ENCODE results near the gene CS.
A peak's percentile ranks its signal among the peaks of the same experiment; 100 is the strongest.

The CS gene

GRCh38 chr12:56243731-56244181 is 56.4 kb downstream of the CS start:
- DNase-seq = no peak

GRCh38 chr12:56242986-56243385 is 57.1 kb downstream of the CS start:
- no peak for DNase-seq

GRCh38 chr12:56241424-56242303 is 58.5 kb downstream of the CS start:
- no peak for DNase-seq

DNA sequence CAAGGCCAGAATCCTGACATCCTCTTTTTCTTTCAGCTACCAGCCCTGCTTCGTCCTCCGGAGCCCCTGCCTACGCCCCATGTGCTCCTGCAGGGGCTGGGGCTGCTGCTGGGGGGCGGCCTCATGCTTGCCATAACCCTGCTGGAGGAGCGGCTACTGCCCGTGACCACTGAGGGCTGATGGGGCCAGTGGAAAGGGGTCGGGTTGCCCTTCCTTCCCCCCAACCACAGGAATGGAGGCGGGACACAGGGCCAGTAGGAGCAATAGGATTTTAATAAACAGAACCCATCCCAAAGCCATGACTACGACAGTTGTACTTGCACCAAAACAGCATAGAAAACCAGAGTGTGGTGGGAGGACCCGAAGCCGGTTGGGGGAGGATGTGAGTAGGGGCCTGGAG is 62.6 kb downstream of the CS start:
- no peak for DNase-seq

DNA sequence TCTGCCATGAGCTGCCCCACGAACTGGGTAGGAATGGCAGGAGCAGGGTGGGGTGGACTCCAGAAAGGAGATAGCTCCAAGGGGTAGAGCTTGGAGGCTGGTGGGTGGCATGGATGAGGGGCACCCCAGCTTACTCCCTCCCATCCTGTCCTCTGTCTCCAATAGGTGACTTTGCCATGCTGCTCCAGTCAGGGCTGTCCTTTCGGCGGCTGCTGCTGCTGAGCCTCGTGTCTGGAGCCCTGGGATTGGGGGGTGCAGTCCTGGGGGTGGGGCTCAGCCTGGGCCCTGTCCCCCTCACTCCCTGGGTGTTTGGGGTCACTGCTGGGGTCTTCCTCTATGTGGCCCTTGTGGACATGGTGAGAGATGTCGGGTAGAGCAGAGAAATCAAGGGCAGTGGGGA is 63.1 kb downstream of the CS start:
- no peak for DNase-seq

DNA sequence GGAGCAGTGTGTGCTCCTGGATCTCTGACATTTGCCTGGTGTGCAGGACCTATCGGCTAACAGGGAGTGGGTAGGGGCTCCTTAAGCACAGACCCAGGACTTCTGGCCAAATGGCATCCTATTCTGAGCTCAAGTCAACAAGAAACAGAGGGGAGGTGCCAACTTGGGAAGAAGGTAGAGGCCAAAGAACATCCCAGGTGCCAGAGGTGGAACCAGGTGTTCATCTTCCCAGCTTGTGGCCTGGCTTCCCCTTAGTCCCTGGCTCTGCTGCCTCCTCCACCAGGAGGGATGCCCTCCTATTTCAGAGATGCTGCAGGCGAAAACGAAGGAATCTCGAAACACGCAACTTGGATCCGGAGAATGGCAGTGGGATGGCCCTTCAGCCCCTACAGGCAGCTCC is 64.0 kb downstream of the CS start:
- no peak for DNase-seq

DNA sequence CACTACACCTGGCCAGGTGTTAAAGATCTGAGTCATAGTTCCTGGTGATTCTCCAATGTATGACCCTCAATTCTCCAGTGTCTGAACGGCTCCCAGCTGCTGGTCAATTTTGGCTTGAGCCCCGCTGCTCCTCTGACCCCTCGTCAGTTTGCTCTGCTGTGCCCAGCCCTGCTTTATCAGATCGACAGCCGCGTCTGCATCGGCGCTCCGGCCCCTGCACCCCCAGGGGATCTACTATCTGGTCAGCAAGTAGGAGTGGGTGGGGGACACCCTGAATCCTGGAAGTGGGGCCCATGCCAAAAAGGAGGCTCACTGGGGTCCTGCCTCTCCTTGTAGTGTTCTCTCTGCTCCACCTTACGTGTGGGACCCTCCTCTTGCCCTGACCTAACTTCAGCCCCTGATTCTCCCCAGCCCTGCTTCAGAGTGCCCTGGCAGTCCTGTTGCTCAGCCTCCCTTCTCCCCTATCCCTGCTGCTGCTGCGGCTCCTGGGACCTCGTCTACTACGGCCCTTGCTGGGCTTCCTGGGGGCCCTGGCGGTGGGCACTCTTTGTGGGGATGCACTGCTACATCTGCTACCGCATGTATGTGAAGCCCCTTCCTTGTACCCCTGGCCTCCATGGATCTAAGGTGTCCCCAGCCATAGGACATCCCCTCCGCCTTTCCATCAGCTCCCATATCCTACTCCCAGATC is 65.2 kb downstream of the CS start:
- no peak for DNase-seq

DNA sequence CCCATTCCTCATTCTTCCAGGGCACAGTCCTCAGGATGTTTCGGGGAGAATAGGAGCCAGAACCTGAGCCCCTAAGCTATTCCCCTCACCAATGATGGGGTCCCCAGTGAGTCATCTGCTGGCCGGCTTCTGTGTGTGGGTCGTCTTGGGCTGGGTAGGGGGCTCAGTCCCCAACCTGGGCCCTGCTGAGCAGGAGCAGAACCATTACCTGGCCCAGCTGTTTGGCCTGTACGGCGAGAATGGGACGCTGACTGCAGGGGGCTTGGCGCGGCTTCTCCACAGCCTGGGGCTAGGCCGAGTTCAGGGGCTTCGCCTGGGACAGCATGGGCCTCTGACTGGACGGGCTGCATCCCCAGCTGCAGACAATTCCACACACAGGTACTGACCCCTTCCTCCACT is 68.9 kb downstream of the CS start:
- DNase-seq = no peak

GRCh38 chr12:56230432-56231183 is 69.5 kb downstream of the CS start:
- no peak for DNase-seq

DNA sequence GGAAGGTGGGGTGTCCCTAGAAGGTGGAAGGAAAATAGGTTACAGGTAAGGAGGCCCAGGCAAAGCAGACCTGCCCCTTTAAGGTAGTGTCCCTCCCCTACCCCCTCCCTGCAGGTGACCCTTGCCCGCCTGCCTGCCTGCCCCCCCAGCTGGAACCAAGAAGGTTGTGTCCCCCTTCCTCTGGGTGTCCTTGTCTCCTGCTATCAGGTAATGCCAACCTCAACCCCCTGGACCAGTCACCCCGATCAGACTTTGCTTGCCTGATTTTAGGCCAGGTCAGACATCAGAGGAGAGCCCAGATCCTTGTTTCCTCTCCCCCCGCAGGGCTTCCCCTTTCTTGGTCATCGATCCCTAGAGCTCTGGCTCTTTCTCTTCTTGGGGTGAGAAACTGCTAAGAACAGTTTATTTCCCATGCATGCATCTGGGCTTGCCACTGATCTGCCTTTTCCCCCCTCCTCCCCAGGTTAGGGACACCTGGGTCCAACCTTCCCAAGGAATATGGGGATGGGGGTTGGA is 70.2 kb downstream of the CS start, which contains the start of gene SLC39A5:
SLC39A5 (plus strand) TSS at position 136 of the 516 bp plus-strand sequence. CDS start 1,224 bp downstream, outside the sequence.
- no peak for DNase-seq

DNA sequence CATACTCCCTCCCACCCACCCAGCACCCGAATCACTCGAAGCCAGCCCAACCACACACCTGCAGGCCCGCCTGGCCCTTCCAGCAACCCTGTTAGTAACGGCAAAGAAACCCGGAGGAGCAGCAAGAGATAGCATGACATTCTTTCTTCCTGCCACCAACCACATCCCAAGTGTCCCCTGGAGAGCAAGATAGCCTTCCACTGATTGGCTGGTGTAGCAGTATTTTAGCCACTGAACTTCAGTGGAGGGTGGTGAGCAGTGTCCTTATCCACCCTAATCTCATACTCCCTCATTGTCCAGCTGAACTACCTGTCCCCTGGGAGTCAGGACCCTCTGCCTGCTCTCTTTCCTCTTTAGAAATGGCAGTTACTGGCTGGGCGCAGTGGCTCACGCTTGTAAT is 71.0 kb downstream of the CS start:
- DNase-seq = no peak

GRCh38 chr12:56224954-56225353 is 75.2 kb downstream of the CS start:
- DNase-seq = no peak

DNA sequence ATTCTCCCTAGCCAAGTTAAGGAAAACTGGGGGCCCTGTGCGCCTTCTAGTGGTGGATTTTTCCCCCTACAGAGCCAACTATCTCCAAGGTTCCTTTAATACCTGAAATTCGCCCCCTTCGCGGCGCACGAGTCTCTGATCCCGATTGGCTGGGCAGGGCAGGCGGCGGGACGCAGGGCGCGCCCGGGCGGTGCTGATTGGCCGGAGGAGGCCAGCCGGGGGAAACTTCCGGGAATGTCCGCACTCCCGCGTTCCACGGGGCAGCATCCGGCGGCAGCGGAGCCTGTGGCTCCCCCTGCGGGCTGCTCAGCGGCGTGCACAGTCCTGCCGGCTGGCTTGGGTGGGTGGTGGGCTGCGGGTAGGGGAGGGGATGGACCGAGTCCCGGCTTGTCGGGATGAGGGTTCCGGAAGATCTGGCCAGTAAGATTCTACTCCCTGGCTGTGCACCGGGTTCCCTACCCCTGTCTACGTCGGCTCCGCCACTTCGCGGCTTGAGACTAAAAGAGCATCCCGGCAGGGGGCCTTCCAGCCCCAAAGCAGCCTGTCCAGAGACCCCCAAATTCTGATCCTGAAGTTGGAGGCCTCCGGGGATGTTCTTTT is 75.9 kb downstream of the CS start, which contains the start of gene NABP2:
NABP2 (plus strand) TSS at position 241 of the 600 bp plus-strand sequence. CDS start 515 bp downstream, outside the sequence.
- peak; percentile 93 to 94 for DNase-seq

DNA sequence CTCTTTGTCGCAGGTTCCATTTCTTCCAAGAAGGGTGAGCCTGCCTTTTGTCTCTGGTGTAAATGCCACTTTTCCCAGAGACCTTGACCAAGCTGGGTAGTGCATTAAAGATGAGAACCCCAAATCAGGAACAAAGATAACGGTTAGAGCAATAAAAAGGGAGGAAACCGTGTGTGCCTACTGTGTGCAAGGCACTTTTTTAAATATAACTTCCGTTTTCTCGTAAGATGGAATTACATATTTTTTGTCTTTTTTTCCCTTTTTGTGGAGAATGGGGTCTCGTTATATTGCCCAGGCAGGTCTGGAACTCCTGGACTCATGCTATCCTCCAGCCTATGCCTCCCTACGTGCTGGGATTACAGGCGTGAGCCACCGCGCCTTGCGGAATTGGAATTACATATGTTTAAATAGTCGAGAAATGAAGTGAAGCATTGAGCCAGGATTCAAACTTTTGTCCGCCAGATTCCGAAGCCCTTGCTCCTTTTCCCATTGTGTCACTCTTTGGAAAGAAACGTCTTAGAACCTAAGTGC is 76.5 kb downstream of the CS start:
- no peak for DNase-seq

DNA sequence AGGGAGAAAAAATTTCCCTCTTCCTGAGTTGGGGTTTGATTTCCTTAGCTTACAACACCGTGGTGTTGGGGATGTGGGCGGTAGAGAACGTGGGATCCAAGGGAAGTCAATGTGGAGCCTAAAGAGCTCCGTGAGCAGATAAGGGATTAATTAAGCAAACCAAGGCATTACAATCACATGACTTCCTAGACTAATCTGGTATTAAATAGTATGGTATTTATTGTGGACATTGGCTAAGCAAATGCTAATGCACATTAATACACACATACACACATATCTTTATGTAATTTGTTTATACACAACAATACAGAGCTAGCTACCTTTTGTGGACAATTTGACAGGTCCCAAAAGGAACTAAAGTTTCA is 77.6 kb downstream of the CS start:
- DNase-seq = no peak

GRCh38 chr12:56221757-56222530 is 78.2 kb downstream of the CS start, which contains the start of gene RNF41:
Gene RNF41, minus strand, starts transcription at chr12:56221922. Its CDS starts 7,875 bp downstream, at chr12:56214047.
- peak; percentile 95 for DNase-seq

All from CD4-positive, alpha-beta T cell treated with Interleukin-4 for 1 hour (primary cell).